ENCODE results near the gene DACT2. TPM values are rescaled to one million over a fixed set of nuclear protein-coding genes. Genes with fewer than 3 reads are reported as not detected.
"Not testable (repeated sequence)": the region's sequence is repeated elsewhere in the genome, so short reads cannot be mapped to it uniquely, and the experiment has no call there.

DACT2 gene
- total RNA-seq, 6 experiments from 2014 or later: not detected

DNA sequence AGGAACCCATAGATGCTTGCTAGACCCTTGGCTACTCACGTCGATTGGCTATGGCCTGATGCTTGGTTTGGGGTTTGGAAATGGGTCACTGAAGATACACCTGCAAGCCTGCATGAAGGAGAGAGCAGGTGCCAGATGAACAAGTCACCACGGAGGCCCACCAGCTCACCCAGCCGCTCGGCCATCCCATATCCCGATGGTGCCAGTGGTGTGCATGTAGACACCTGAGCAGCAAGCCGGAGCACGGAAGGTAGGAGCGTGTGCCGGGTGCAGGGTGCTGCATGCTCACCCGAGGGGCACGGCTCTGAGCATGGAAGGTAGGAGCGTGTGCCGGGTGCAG is 35.9 kb downstream of the DACT2 start:
- no peak for DNase-seq
- Mint-ChIP-seq H3K9me3 (peaks cover 60% of the 10 kb centered on the region), H3K27me3 (ENCODE audit: insufficient read depth) (no peaks in the 10 kb centered on the region; the same call in 1 of the 2 replicates), H3K4me3 (no peak overlapping the region), H3K27ac (no peak overlapping the region), H3K36me3 (ENCODE audit: low read depth) (no peaks in the 10 kb centered on the region; the same call in none of the 2 replicates), H3K4me1 (ENCODE audit: low read depth) (no peaks in the 10 kb centered on the region)
- TF ChIP-seq, protein P1, sequence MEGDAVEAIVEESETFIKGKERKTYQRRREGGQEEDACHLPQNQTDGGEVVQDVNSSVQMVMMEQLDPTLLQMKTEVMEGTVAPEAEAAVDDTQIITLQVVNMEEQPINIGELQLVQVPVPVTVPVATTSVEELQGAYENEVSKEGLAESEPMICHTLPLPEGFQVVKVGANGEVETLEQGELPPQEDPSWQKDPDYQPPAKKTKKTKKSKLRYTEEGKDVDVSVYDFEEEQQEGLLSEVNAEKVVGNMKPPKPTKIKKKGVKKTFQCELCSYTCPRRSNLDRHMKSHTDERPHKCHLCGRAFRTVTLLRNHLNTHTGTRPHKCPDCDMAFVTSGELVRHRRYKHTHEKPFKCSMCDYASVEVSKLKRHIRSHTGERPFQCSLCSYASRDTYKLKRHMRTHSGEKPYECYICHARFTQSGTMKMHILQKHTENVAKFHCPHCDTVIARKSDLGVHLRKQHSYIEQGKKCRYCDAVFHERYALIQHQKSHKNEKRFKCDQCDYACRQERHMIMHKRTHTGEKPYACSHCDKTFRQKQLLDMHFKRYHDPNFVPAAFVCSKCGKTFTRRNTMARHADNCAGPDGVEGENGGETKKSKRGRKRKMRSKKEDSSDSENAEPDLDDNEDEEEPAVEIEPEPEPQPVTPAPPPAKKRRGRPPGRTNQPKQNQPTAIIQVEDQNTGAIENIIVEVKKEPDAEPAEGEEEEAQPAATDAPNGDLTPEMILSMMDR (IDR thresholded peaks at IDR 0.05): no peak

DNA sequence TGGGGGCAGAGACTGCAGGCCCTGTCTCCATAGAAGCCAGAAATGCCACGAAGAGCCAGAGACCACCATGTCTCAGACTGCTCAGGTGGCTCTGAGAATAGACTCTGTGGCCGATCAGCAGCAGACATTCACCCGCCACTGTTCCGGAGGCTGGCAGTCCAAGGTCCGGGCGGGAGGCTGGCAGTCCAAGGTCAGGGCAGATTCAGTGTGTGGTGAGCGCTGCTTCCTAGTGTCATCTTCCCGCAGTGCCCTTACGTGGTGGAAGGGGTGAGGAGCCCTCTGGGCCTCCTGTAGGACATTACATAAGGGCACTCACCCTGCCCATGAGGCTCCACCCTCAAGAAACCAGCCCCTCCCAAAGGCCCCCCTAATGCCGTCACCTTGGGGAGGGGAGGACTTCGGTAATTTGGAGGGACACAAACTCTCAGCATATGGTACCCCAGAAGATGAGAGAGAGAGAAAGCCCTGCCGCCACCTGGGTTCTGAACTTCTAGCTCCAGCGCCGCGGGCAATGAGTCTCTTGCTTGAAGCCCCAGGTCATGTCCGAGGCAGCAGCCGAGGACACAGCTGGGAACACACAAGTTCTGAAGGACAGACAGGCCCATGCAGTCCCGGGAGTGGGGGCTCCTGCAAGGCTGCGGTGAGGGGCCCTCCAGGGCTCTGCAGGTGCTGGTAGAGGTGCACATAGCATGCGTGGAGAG is 36.4 kb downstream of the DACT2 start:
- Mint-ChIP-seq H3K36me3 (ENCODE audit: low read depth) (peaks cover 3% of the 10 kb centered on the region), H3K9me3 (peaks cover 64% of the 10 kb centered on the region), H3K4me1 (ENCODE audit: low read depth) (no peaks in the 10 kb centered on the region), H3K27me3 (ENCODE audit: insufficient read depth) (no peaks in the 10 kb centered on the region; the same call in 1 of the 2 replicates), H3K4me3 (no peak overlapping the region), H3K27ac (no peak overlapping the region)
- TF ChIP-seq, protein P1 (IDR thresholded peaks at IDR 0.05): no peak
- no peak for DNase-seq

DNA sequence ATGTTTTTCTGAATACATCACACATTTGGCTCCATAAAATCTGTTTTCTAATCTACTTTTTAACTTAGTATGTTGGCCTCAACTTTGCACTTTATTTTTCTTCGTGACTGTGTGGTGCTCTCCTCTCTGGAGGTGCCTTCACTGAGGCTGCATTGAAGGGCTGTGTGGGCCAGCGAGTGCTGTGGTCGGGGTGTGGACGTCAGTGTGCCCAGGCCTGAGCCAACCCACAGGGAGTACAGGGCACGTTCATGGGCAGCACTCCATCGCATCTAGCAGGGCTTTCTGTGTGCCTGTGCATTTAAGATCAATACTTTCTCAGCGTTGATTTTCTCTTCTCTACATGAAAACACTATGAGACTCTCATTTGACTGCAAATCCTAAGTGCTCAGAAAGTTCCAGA is 37.8 kb downstream of the DACT2 start:
- Mint-ChIP-seq H3K9me3 (peaks cover 77% of the 10 kb centered on the region), H3K36me3 (ENCODE audit: low read depth) (peaks cover 14% of the 10 kb centered on the region), H3K27me3 (ENCODE audit: insufficient read depth) (no peaks in the 10 kb centered on the region; the same call in 1 of the 2 replicates), H3K4me3 (no peak overlapping the region), H3K4me1 (ENCODE audit: low read depth) (no peaks in the 10 kb centered on the region), H3K27ac (no peak overlapping the region)
- TF ChIP-seq, protein P1 (IDR thresholded peaks at IDR 0.05): no peak
- no peak for DNase-seq

DNA sequence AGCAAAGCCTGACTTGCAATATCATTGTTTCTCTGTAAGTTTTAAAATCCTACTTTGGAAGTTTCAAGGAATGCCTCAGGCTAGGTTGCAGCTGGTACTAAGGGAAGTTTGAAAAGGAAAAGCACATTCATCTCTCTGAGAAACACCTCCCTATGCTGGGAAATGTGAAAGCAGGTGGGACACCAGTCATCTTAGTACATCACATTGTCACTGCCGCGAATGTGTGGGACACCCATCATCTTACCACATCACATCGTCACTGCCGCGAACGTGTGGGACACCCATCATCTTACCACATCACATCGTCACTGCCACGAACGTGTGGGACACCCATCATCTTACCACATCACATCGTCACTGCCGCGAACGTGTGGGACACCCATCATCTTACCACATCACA is 38.3 kb downstream of the DACT2 start:
- peaks cover 14% of the 10 kb centered on the region for H3K36me3 Mint-ChIP-seq (ENCODE audit: low read depth)
- H3K27me3 Mint-ChIP-seq (ENCODE audit: insufficient read depth); H3K27ac Mint-ChIP-seq; H3K4me1 Mint-ChIP-seq (ENCODE audit: low read depth); H3K4me3 Mint-ChIP-seq; DNase-seq: not testable (repeated sequence)
- H3K9me3 Mint-ChIP-seq: peaks cover 81% of the 10 kb centered on the region

DNA sequence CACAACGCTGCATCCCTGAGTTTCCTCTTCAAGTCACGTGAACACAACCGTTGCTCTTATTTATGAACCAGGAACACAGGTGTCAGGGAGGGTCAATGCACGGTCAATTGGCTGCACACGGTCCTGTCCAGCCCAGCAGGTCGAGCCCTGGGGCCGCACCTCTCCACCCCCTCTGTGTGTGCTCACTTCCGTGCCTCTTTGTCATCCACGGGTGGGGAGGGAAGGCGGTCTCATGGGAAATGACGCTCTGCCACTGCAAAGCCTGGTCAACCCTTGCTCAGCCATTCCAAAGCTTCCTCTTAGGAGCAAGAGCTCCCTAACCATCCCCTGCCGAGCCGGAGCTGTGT is 38.7 kb downstream of the DACT2 start:
- Mint-ChIP-seq H3K4me1 (ENCODE audit: low read depth) (no peaks in the 10 kb centered on the region), H3K36me3 (ENCODE audit: low read depth) (peaks cover 14% of the 10 kb centered on the region), H3K27ac (no peak overlapping the region), H3K9me3 (peaks cover 82% of the 10 kb centered on the region), H3K4me3 (no peak overlapping the region), H3K27me3 (ENCODE audit: insufficient read depth) (no peaks in the 10 kb centered on the region; the same call in 1 of the 2 replicates)
- no peak for DNase-seq
- TF ChIP-seq, protein P1 (IDR thresholded peaks at IDR 0.05): no peak

DNA sequence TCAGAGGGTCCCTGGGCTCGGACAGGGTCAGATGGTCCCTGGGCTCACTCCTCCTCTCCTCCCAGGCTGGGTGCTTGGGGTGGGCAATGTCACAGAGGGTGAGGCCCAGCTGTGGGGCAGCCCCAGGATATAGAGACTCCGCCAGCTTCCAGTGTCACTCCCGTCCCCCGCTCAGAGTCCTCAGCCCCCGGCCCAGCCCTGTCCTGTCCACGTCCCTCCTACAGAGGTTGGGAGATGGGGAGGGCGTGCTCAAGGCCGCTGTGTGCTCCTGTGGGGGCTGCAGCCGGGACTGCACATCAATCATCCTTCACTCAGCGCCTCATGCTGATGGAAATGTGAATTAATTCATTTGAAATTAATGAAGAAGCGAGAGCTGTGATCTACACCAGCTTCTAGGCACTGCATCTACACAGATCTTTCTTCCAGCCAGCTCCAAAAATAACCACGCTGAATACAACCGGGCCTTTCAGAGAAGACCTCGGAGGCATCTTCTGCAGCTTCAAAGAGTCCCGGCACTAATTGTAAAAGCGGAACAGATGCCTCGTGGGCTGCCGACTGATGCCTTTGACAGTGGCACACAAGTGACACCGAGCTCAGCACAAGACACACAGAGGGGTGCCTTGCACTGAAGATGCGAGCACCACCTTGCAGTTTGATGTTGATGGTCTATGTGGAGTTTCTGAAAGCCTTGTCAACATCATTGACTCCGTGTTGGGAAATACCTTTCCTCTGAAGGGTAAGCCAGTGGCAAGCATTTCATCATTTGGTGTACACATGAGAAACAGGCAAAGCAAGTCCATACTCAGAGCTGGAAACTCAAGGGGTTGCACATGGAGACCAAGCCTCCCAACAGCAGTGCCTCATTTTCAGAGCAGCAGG is 39.3 kb downstream of the DACT2 start:
- H3K27ac Mint-ChIP-seq: no peak overlapping the region
- H3K9me3 Mint-ChIP-seq: peaks cover 79% of the 10 kb centered on the region
- DNase-seq: no peak
- no peak overlapping the region for H3K4me3 Mint-ChIP-seq
- H3K4me1 Mint-ChIP-seq (ENCODE audit: low read depth): no peaks in the 10 kb centered on the region
- TF ChIP-seq, protein P1 (IDR thresholded peaks at IDR 0.05): no peak
- H3K36me3 Mint-ChIP-seq (ENCODE audit: low read depth): peaks cover 14% of the 10 kb centered on the region
- no peaks in the 10 kb centered on the region; the same call in 1 of the 2 replicates for H3K27me3 Mint-ChIP-seq (ENCODE audit: insufficient read depth)

All from HFFc6 (cell line).